Measurements from ENCODE around the gene PASK.
"Not testable (repeated sequence)": the region's sequence is repeated elsewhere in the genome, so short reads cannot be mapped to it uniquely, and the experiment has no call there.

The PASK gene

GRCh38 chr2:241148891-241149674 lies at the start of gene PASK:
Gene PASK (minus strand): TSS chr2:241149472. CDS start chr2:241143032, 6,440 bp downstream.
- TF ChIP-seq, protein P1, sequence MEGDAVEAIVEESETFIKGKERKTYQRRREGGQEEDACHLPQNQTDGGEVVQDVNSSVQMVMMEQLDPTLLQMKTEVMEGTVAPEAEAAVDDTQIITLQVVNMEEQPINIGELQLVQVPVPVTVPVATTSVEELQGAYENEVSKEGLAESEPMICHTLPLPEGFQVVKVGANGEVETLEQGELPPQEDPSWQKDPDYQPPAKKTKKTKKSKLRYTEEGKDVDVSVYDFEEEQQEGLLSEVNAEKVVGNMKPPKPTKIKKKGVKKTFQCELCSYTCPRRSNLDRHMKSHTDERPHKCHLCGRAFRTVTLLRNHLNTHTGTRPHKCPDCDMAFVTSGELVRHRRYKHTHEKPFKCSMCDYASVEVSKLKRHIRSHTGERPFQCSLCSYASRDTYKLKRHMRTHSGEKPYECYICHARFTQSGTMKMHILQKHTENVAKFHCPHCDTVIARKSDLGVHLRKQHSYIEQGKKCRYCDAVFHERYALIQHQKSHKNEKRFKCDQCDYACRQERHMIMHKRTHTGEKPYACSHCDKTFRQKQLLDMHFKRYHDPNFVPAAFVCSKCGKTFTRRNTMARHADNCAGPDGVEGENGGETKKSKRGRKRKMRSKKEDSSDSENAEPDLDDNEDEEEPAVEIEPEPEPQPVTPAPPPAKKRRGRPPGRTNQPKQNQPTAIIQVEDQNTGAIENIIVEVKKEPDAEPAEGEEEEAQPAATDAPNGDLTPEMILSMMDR (IDR thresholded peaks at IDR 0.05; ENCODE audit: control insufficient read depth, extremely low read depth, insufficient read depth) = no peak
- peak; percentile 89 for DNase-seq (ENCODE audit: low read depth)
- peak within 1 kb of the TSS; percentile 79 for H3K4me3 ChIP-seq (ENCODE audit: low read depth, low read length)

DNA sequence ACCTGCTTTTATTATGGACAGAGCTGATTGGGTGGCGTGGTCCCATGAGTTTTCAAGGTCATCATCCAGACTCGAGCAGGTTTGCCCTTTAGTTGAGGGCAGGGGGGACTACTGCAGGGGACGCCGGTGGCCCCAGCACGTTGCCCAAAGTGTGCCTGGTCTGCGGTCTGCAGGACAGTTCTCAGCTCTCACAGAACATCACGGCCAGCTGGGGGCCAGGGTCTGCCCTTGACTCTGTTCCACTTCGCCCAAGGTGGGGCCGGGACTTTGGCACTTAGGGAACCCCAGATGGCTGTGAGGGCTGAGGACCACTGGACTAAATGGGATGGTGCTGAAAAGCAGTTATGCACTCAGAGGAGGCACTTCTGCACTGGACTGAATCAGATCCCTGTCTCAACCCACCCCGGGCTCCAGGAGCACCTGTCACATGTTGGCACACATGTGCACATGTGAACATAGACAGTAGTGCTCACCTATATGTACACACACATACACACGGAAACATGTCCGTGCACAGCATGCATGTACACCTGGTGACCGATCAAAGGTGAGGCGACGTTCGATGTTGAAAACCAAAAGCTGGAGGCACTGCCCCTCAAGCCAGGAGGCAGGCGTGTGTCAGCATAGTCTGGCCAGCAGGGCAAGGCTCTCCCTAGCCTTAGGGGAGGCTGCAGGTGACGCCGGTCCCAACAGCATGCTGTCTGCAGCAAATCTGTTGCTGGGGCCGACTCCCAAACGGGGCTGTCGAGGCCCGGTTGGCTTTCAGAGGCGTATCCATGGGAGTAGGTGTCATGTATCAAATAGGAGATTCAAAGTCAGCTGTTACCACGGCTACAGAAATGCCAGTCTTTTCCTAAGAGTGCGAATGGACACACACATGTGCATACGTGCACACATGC lies 49.4 kb upstream of the PASK start:
- H3K4me3 ChIP-seq (ENCODE audit: low read depth, low read length) = no peak overlapping the region
- no peak for DNase-seq (ENCODE audit: low read depth)
- TF ChIP-seq, protein P1 (IDR thresholded peaks at IDR 0.05; ENCODE audit: control insufficient read depth, extremely low read depth, insufficient read depth) = no peak

GRCh38 chr2:241197947-241198346 lies 48.7 kb upstream of the PASK start:
- DNase-seq (ENCODE audit: low read depth) = no peak
- no peak overlapping the region for H3K4me3 ChIP-seq (ENCODE audit: low read depth, low read length)
- TF ChIP-seq, protein P1 (IDR thresholded peaks at IDR 0.05; ENCODE audit: control insufficient read depth, extremely low read depth, insufficient read depth) = no peak

GRCh38 chr2:241197246-241197645 lies 48.0 kb upstream of the PASK start:
- not testable (repeated sequence) for DNase-seq (ENCODE audit: low read depth); H3K4me3 ChIP-seq (ENCODE audit: low read depth, low read length)

GRCh38 chr2:241195506-241196130 lies 46.3 kb upstream of the PASK start:
- TF ChIP-seq, protein P1 (IDR thresholded peaks at IDR 0.05; ENCODE audit: control insufficient read depth, extremely low read depth, insufficient read depth) = no peak
- no peak overlapping the region for H3K4me3 ChIP-seq (ENCODE audit: low read depth, low read length)

GRCh38 chr2:241194811-241195210 lies 45.5 kb upstream of the PASK start:
- no peak for DNase-seq (ENCODE audit: low read depth)
- TF ChIP-seq, protein P1 (IDR thresholded peaks at IDR 0.05; ENCODE audit: control insufficient read depth, extremely low read depth, insufficient read depth) = no peak
- H3K4me3 ChIP-seq (ENCODE audit: low read depth, low read length) = no peak overlapping the region

More at GRCh38 chr2:241195506-241196130, 46.3 kb upstream of the PASK start:
- no peak for DNase-seq (ENCODE audit: low read depth)

DNA sequence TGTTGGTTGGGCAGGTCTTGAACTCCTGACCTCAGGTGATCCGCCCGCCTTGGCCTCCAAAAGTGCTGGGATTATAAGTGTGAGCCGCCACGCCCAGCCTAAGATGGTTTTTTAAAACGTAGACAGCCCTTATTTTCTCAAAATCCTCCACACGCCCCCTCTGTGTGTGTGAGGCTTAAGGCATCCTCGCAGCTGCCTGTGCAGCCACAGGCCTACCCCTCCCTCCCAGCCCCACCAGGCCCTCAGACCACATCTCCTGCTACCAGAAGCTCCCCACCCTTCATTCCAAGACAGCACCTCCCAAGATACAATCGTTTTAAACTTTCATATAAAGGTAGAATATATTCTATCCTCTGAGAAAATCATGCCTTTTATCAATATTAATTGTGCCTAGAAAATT lies 44.0 kb upstream of the PASK start:
- TF ChIP-seq, protein P1 (IDR thresholded peaks at IDR 0.05; ENCODE audit: control insufficient read depth, extremely low read depth, insufficient read depth) = no peak
- H3K4me3 ChIP-seq (ENCODE audit: low read depth, low read length) = no peak overlapping the region
- no peak for DNase-seq (ENCODE audit: low read depth)
